A673 (cell line): Measurements from ENCODE around the gene STPG3. TPM values are rescaled to one million over a fixed set of nuclear protein-coding genes. Genes with fewer than 3 reads are reported as not detected.

Experiments
- BruUV-seq: library from RNA; stranded (reverse); fragments of 400-500 nt; replicated peaks from 2 replicates; lab custom pipeline; 2021; lab: Mats Ljungman, UMichigan
- CTCF ChIA-PET: fragments of 300-600 bp; sonication (Branson Sonifier 250); formaldehyde crosslinking; loops from one replicate; lab custom pipeline; 2022; ENCODE audit warnings: antibody characterized with exemption; lab: Charles Lee
- POLR2A ChIA-PET: fragments of 300-600 bp; sonication (Branson Sonifier 250); formaldehyde crosslinking; loops from one replicate; lab custom pipeline; 2022; ENCODE audit warnings: antibody characterized with exemption; ENCODE audit not compliant: low non-redundant PET; lab: Charles Lee
- DNase-seq: peaks from one replicate; pipeline ENCODE4 v3.0.0-alpha.2; 2015; ENCODE audit warnings: low spot score
- H3K27ac ChIP-seq: fragments of 200-600 bp; sonication (generic); 2 replicates; pipeline ENCODE4 v1.5.1; 2016; ENCODE audit warnings: mixed run types, low read depth, mild to moderate bottlenecking, mixed read lengths, antibody characterized with exemption, low read length; ENCODE audit not compliant: poor library complexity, severe bottlenecking
- H3K27me3 ChIP-seq: fragments of 200-600 bp; sonication (generic); replicated peaks from 2 replicates; pipeline ENCODE4 v1.6.1; 2017; ENCODE audit warnings: mixed run types, low read depth, mild to moderate bottlenecking, mixed read lengths, antibody characterized with exemption, low read length; ENCODE audit not compliant: insufficient read depth, poor library complexity
- H3K36me3 ChIP-seq: fragments of 200-600 bp; sonication (generic); 2 replicates; pipeline ENCODE4 v1.6.1; 2016; ENCODE audit warnings: mixed run types, mild to moderate bottlenecking, mixed read lengths, antibody characterized with exemption, low read length; ENCODE audit not compliant: insufficient read depth, poor library complexity, severe bottlenecking
- H3K4me1 ChIP-seq: fragments of 200-600 bp; sonication (generic); 2 replicates; pipeline ENCODE4 v1.6.1; 2017; ENCODE audit warnings: mixed run types, mild to moderate bottlenecking, mixed read lengths, antibody characterized with exemption, low read length; ENCODE audit not compliant: insufficient read depth, poor library complexity, severe bottlenecking
- H3K4me3 ChIP-seq: fragments of 200-600 bp; sonication (generic); 2 replicates; pipeline ENCODE4 v1.5.1; 2016; ENCODE audit warnings: low read depth, mixed run types, mild to moderate bottlenecking, mixed read lengths, low read length; ENCODE audit not compliant: poor library complexity, severe bottlenecking
- H3K9me3 ChIP-seq: fragments of 200-600 bp; sonication (generic); 2 replicates; pipeline ENCODE4 v1.6.1; 2016; ENCODE audit warnings: mixed run types, low read depth, mild to moderate bottlenecking, mixed read lengths, antibody characterized with exemption, low read length; ENCODE audit not compliant: poor library complexity, severe bottlenecking
- CTCF ChIP-seq: fragments of 300-800, 200-600 bp; sonication (generic); conservative IDR thresholded peaks from 2 replicates; pipeline ENCODE4 v1.5.1; 2017; ENCODE audit warnings: low read depth, mild to moderate bottlenecking, antibody characterized with exemption, low read length, moderate library complexity, mixed read lengths
- EZH2 ChIP-seq: fragments of 200-600 bp; sonication (generic); IDR thresholded peaks from 2 replicates; pipeline ENCODE4 v1.6.1; 2017; ENCODE audit warnings: borderline replicate concordance, low read depth, mild to moderate bottlenecking, mixed read lengths, antibody characterized with exemption, low read length; ENCODE audit not compliant: poor library complexity, severe bottlenecking
- intact Hi-C: fragments of 100-400 bp; cut with micrococcal nuclease; formaldehyde crosslinking; loops from one replicate; pipeline ENCODE4 v1.10.0; 2022; ENCODE audit not compliant: unreplicated experiment
- total RNA-seq: library from RNA; stranded (reverse); gene quantifications from 2 replicates; pipeline ENCODE4 v1.2.3, GENCODE V29; 2021

STPG3 gene
- total RNA-seq, 1 experiment from 2014 or later, result not detected

GRCh38 chr9:137227054-137227852 is 23.8 kb upstream of the STPG3 start, which contains the start of gene RNF224:
Gene RNF224 (plus strand): TSS chr9:137227502. CDS start chr9:137228336, 834 bp downstream.
- intact Hi-C loops, result loop anchor here (1.0 kb wide), 1 partner anchor 109 kb away; no protein-coding TSS in a partner anchor
- no TSS peak for BruUV-seq
- Histone ChIP-seq H3K9me3 (no peaks in the 10 kb centered on the region), H3K4me3 (no peak within 1 kb of the TSS), H3K36me3 (no peaks in the 10 kb centered on the region), H3K27ac (no peak within 1 kb of the TSS), H3K27me3 (no peaks in the 10 kb centered on the region), H3K4me1 (peaks cover 9% of the 10 kb centered on the region)
- ChIA-PET CTCF (interaction anchor here (0.6 to 1.8 kb wide), 5 partner anchors 9 to 181 kb away, joined by 3 to 10 read pairs (median 6); partner anchors contain the start of gene NPDC1), POLR2A (interaction anchor here (1.4 kb wide), 1 partner anchor 13 kb away, joined by 3 read pairs; no protein-coding TSS in a partner anchor)
- peak; percentile 87 for DNase-seq
- peak; percentile 97 for TF ChIP-seq CTCF
- no peak for TF ChIP-seq EZH2

- Histone ChIP-seq H3K4me3 (no peak overlapping the region), H3K4me1 (peaks cover 2% of the 10 kb centered on the region), H3K9me3 (no peaks in the 10 kb centered on the region), H3K36me3 (no peaks in the 10 kb centered on the region), H3K27me3 (no peaks in the 10 kb centered on the region), H3K27ac (no peak overlapping the region)
- BruUV-seq, result no TSS peak
- CTCF ChIA-PET, result interaction anchor here (1.0 to 1.8 kb wide), 4 partner anchors 9 to 181 kb away, joined by 3 to 10 read pairs (median 6); partner anchors contain the start of gene NPDC1
- intact Hi-C loops, result loop anchor here (1.0 kb wide), 1 partner anchor 110 kb away; no protein-coding TSS in a partner anchor
- no peak for DNase-seq
- TF ChIP-seq CTCF (no peak), EZH2 (no peak)
- POLR2A ChIA-PET, result interaction anchor here (1.4 kb wide), 1 partner anchor 12 kb away, joined by 3 read pairs; no protein-coding TSS in a partner anchor
These were observed 23.1 kb upstream of the STPG3 start for GRCh38 chr9:137227853-137228505.

GRCh38 chr9:137228506-137228967 is 22.5 kb upstream of the STPG3 start:
- intact Hi-C loops, result no loop called here
- Histone ChIP-seq H3K27ac (no peak overlapping the region), H3K27me3 (no peaks in the 10 kb centered on the region), H3K36me3 (no peaks in the 10 kb centered on the region), H3K4me1 (no peaks in the 10 kb centered on the region), H3K9me3 (no peaks in the 10 kb centered on the region), H3K4me3 (no peak overlapping the region)
- TF ChIP-seq EZH2 (no peak), CTCF (no peak)
- ChIA-PET CTCF (no interaction called here), POLR2A (no interaction called here)
- DNase-seq, result no peak
- BruUV-seq, result no TSS peak
